ENCODE results near the gene PTPRN2.

DNA sequence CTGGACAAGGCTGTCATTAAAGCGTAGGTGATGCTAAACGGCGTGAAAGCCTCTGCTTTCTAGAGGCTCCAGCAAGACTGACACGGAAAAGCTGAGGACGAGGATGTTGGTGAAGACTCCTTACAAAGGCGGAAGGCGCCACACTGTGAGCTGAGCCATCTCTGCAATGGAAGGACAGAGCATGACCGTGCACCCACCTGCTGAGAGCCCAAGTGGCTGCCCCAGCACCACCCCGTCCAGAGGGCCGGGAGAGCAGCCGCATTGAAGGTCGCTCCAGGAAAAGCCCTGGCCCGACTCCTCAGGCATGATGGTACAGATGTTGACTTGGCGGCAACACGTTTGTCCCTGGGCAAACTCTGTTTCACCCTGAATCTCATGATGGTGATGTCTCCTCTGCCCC lies 758.1 kb downstream of the PTPRN2 start:
- no peak for TF ChIP-seq POLR2A (IDR thresholded peaks at IDR 0.05; ENCODE audit: extremely low read depth, insufficient read length)
- TF ChIP-seq CTCF (IDR thresholded peaks at IDR 0.05; ENCODE audit: low read depth, low read length): no peak
- no peak for TF ChIP-seq MAX (IDR thresholded peaks at IDR 0.05; ENCODE audit: low read depth, low read length)
